HG03175 (cell line): Measurements from ENCODE around the gene DNAH17.

ENCODE experiments used
- ATAC-seq: cut with Tn5 transposase; IDR thresholded peaks from one replicate; pipeline ENCODE4 v1.9.1; 2021; ENCODE audit warnings: mild to moderate bottlenecking, moderate library complexity; ENCODE audit not compliant: unreplicated experiment

Gene DNAH17

GRCh38 chr17:78417531-78417909 is 159.7 kb downstream of the DNAH17 start:
- no peak for ATAC-seq

DNA sequence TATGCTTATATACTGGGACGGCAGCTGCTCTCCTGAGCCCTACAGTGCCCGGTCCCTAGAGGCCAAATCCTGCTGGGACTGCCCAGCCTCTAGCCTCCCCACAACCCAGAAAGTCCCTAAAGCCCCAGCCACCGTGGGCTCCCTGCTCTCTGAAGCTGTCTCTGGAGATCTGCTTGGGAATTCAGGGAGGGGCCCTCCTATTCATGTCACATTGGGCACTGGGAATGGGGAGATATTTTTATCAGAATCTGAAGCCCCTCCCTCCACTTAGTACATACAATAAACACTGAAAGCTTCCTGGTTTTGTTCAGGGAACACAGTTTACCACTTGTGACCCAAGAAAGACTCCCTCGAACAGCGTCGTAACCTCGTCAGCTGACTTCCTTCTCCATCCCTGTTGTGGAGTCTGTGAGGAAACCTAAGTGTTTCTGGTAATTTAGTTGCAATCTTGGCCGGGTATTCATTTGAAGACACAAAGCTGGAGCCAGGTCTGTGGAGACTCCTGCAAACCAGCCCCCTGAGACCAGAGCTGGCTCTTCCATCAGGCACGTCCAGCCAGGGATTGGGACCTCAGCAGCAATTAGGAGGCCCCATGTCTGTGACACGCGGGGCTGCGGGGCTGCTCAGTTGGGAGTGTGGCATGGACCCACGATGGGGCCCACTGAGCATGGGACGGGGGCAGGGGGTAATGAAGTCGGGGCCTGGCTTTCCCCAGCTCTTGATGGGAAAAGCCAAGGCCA is 160.2 kb downstream of the DNAH17 start:
- ATAC-seq = no peak

- no peak for ATAC-seq
Measured at GRCh38 chr17:78415821-78416711, 161.1 kb downstream of the DNAH17 start.

DNA sequence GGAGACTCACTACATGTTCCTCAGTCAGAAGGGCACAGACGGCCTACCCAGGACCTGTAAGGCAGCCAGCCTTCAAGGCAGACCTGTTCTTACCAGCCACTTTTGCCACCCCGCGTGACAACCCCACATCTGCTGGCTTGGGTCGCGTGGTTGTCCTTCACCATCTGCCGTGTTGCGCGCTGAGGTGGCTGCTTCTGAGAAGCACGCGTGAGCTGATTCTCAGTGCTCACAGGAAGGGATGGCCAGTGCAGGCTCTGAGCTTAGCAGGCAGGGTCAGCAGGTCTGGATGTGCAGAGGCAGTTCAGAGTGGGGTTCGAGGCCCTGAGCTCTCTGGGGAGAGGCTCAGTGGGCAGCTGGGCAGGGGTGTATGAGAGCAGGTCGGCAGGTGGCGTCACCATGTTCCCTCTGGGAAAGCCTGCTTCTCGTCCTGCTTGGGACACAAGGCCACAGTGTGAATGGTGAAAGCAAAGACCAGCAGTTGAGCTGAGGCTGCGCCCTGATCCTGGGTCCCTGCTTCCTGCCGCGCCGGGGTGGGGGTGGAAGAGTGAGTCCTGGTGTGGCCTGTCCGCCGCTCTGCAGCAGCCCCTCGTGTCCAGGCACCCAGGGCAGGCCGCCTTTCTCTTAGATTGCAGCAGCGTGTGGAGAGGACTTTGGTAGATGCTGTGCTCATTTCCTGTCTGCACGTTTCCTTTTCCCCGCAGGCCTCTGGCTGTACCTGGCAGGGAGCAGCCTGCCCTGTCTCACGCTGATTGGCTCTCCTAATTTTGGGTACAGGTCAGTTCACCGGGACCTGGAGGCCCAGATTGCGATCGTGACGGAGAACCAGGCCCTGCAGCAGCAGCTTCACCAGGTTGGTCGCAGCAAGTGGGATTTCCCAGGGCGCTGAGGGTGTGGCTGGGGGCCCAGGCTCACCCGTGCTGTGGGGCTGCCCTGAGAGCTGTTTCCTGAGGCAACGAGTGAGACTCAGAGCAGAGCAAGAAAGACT is 162.7 kb downstream of the DNAH17 start:
- no peak for ATAC-seq

GRCh38 chr17:78412403-78412802 is 164.8 kb downstream of the DNAH17 start:
- ATAC-seq = no peak

GRCh38 chr17:78411241-78411857 is 165.8 kb downstream of the DNAH17 start:
- ATAC-seq = no peak

GRCh38 chr17:78409191-78409928 is 167.8 kb downstream of the DNAH17 start:
- ATAC-seq = no peak

- no peak for ATAC-seq
Measured at GRCh38 chr17:78408476-78409050, 168.6 kb downstream of the DNAH17 start.

- ATAC-seq = no peak
Measured at GRCh38 chr17:78407387-78408000, 169.7 kb downstream of the DNAH17 start.

- ATAC-seq = no peak
Measured at GRCh38 chr17:78406920-78407319, 170.3 kb downstream of the DNAH17 start.

GRCh38 chr17:78406396-78406795 is 170.8 kb downstream of the DNAH17 start:
- ATAC-seq = no peak

DNA sequence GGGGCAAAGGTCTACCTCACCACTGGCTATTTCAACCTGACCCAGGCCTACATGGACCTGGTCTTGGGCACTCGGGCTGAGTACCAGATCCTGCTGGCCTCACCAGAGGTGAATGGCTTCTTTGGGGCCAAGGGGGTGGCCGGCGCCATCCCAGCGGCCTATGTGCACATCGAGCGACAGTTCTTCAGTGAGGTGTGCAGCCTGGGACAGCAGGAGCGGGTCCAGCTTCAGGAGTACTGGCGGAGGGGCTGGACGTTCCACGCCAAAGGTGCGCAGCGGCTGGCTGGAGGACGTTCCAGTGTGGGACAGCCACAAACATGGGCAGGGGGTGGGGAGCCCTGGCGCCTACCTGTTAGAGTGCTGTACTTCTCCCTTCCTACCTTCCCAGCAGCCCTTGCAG is 173.4 kb downstream of the DNAH17 start:
- ATAC-seq = no peak

- ATAC-seq = no peak
Measured at GRCh38 chr17:78401891-78402290, 175.3 kb downstream of the DNAH17 start.

GRCh38 chr17:78401246-78401645 is 175.9 kb downstream of the DNAH17 start:
- ATAC-seq = no peak

GRCh38 chr17:78400581-78401240 is 176.5 kb downstream of the DNAH17 start:
- ATAC-seq = no peak

DNA sequence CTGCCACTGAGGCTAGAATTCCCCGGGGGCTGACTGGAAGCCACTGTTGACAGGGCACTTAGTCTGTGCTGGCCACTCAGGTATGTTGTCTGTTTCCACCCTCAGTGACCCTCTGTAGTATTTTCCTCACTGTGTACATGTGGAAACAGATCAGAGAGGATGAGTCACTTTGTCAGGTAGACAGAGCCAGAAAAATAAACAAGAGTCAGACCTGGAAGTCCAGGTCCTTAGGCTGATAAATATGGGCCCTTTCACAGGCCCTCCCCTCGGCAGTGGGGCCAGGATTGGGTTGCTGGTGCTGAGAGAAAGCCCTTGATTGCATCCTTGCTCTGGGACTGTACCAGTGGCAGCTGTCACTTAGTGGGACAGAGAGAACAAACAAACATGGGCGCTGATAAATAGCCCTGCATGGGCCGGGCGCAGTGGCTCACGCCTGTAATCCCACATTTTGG is 177.5 kb downstream of the DNAH17 start:
- no peak for ATAC-seq

DNA sequence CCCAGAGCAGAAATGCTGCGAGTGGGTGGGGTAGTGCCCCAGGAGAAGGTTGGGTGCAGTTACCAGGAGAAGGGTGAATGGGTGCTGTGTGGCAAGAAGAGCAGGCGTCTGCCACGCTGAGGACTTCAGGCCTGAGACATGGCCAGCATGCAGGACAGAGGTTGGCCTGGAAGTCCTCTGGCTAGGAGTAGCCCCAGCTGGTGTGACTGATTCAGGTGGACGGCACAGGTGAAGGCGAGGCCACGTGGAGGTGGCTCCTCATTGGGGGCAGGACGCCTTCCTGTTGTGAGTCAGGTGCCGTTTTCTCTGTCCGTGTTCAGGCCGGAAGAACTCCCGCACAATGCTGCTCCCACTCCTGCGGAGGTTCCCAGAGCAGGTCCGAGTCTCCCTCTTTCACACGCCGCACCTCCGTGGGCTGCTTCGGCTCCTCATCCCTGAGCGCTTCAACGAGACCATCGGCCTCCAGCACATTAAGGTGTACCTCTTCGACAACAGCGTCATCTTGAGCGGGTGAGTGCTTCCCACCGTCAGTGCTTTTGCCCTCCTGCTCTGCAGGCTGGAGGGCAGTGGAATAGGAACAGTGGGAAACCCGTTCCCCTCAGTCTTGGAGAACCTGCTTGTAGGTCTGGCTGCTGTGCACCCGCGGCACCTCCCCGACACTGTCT is 178.0 kb downstream of the DNAH17 start:
- ATAC-seq = no peak

DNA sequence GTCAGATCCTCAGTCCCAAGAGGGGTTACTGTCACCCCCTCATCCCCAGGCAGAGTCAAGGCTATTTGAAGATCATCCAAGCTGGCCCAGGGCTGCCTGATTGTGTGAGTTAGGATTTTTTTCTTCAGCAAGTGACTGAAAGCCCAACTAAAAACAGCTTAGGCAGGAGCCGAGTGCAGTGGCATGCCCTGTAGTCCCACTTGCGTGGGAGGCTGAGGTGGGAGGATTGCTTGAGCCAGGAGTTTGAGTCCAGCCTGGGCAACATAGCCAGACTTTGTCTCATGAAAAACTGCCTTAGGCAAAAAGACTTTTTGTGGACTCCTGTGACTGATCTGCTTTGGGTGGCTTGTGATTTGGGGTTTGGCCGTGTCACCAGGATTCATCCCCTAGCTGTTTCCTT is 178.8 kb downstream of the DNAH17 start:
- no peak for ATAC-seq
